ENCODE measurements around the gene CNGA3.

DNA sequence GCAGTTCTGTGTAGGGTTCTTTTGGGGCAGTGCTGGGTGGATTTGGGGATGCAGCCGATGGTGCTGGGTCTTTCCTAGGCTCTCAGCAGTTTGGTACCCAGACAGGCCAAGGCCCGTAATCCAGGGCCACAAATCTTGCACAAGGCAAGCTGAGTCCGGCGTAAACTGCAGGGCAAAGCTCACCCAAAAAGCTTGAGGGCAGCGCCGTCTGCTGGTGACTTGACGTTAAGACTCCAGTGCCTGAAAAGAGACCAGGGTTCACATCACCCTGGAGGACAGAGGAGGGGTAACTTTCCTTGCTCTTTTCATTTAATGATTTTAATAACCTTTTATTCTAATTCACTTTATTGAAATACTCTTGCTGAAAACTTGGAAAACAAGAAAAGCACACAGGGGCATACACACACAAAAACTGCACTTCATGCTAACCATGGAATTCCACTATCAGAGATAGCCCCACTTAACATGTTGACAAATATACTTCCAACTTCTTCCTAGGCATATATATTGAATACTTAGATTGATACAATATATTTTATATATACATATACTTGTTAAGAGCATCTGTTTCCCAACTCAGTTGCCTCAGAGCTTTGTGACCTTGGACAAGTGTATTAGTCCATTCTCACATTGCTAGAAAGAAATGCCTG lies 38.9 kb downstream of the CNGA3 start:
- no peak for TF ChIP-seq EZH2phosphoT487 (IDR thresholded peaks at IDR 0.05; ENCODE audit: borderline replicate concordance)
- peak; percentile 98 for TF ChIP-seq CTCF (conservative IDR thresholded peaks at IDR 0.05; ENCODE audit: low read length)
